Lower leg skin (tissue), 4 donors: ENCODE results near the gene OSBPL3. TPM values are rescaled to one million over a fixed set of nuclear protein-coding genes. Genes with fewer than 3 reads are reported as not detected.

Source experiments
- DNase-seq, 2 donors: peaks; one replicate each; pipeline ENCODE4 v3.0.0-alpha.2; 2019; ENCODE audit warnings: low spot score in 2 of 2
- H3K4me3 ChIP-seq: fragments of 200-600 bp; sonication (generic); 2 replicates; pipeline ENCODE4 v1.5.1; 2017; ENCODE audit warnings: mild to moderate bottlenecking, low read depth; ENCODE audit not compliant: poor library complexity, severe bottlenecking
- POLR2A ChIP-seq, 2 donors: fragments of 450-650 bp; IDR thresholded peaks; one replicate each; pipeline ENCODE4 v1.6.1; 2016 to 2017; ENCODE audit warnings: antibody characterized with exemption in 2 of 2, mild to moderate bottlenecking in 1 of 2, moderate library complexity in 1 of 2
- WGBS, 2 donors: methylation state at CpG; one replicate each; pipeline ENCODE4 v1.1.5; 2018; 5-methylcytosine and 5-hydroxymethylcytosine counted together
- intact Hi-C: fragments of 100-400 bp; cut with DNase I; formaldehyde crosslinking; loops from one replicate; pipeline ENCODE4 v1.15.0; 2023; ENCODE audit warnings: low total_unique reads
- total RNA-seq, 4 donors: library from RNA; depleted of rRNA; stranded (reverse); fragments of >200 nt; gene quantifications; one replicate each; pipeline ENCODE4 v1.1.0, GENCODE V29; 2016
- TF ChIP-seq, protein P1 (sequence below), 3 donors: fragments of 450-650 bp; IDR thresholded peaks; one replicate each; pipeline ENCODE4 v1.5.1; 2016; ENCODE audit warnings: antibody characterized with exemption in 3 of 3, mild to moderate bottlenecking in 3 of 3, moderate library complexity in 2 of 3

The OSBPL3 gene
- total RNA-seq, 4 donors from 2014 or later: 21.9 to 40.3 (median 23.7) TPM

DNA sequence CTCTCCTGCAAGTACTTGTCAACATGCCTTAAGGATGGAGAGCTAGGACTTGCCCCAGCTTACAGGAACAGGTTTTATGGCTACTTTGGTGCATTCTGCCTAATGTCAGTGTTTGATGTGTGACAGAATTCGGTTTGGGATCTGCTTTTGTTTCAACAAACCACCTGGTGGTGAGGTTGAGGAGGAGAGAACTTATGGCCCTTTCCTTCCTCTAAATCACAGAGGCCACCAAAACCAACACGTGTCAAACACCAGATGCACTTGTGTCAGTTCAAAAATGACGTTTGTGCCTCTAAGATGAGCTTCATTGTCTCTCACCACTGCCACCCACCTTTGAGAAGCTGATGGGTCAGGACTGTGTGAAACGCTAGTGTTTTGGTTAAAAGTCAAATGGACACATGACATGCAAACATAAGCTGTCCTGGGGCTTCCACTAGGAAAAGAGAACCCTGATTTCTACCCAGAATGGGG lies 83.9 kb downstream of the OSBPL3 start:
- 26 to 34% methylated on average over 4 of the region's 4 CpGs for WGBS, 2 donors
- no peak overlapping the region for H3K4me3 ChIP-seq
- intact Hi-C loops: no loop called here
- DNase-seq: no peak
- TF ChIP-seq, protein P1, sequence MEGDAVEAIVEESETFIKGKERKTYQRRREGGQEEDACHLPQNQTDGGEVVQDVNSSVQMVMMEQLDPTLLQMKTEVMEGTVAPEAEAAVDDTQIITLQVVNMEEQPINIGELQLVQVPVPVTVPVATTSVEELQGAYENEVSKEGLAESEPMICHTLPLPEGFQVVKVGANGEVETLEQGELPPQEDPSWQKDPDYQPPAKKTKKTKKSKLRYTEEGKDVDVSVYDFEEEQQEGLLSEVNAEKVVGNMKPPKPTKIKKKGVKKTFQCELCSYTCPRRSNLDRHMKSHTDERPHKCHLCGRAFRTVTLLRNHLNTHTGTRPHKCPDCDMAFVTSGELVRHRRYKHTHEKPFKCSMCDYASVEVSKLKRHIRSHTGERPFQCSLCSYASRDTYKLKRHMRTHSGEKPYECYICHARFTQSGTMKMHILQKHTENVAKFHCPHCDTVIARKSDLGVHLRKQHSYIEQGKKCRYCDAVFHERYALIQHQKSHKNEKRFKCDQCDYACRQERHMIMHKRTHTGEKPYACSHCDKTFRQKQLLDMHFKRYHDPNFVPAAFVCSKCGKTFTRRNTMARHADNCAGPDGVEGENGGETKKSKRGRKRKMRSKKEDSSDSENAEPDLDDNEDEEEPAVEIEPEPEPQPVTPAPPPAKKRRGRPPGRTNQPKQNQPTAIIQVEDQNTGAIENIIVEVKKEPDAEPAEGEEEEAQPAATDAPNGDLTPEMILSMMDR (IDR thresholded peaks at IDR 0.05): no peak
- TF ChIP-seq POLR2A (IDR thresholded peaks at IDR 0.05): no peak

DNA sequence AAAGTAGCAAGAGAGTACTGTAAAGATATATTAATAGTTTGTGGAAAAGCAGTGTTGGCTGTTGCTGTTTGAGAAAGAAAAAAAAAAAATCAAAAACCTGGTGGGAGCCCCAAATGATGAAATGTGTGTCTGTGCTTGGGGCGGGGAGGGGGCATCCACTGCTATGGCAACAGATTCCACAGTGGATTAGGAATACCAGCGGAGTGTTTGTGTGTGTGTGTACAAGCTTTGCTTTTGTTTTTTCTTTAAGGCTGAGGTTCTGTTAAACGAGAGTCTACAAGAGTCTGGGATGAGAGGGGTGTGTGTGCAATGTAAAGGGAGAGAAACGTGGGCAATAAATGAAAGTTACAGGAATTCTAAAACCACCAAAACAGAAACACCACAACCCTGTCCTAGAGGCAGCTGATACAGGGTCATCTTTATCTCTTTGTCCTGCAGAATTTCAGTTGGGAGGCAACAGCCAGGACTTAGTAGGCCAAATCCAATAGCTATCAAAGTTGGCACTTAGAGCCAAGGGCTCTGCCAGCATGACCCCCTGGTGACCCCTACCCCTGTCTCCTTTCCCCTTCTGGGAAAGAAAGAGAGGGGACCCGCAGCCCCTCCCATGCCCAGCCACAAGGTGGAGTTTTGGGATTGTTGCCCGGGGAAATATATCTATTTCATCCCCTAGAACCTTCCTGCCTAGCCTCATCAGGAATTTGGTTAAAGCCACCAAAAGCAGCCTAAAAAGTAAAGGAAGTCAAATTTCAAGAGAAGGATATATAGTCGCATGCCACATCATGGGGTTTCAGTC lies 85.4 kb downstream of the OSBPL3 start:
- DNase-seq: no peak
- H3K4me3 ChIP-seq: no peak overlapping the region
- TF ChIP-seq, protein P1 (IDR thresholded peaks at IDR 0.05): no peak
- no peak for TF ChIP-seq POLR2A (IDR thresholded peaks at IDR 0.05)
- WGBS, 2 donors: 73 to 79% methylated on average over 7 of the region's 7 CpGs
- intact Hi-C loops: no loop called here

DNA sequence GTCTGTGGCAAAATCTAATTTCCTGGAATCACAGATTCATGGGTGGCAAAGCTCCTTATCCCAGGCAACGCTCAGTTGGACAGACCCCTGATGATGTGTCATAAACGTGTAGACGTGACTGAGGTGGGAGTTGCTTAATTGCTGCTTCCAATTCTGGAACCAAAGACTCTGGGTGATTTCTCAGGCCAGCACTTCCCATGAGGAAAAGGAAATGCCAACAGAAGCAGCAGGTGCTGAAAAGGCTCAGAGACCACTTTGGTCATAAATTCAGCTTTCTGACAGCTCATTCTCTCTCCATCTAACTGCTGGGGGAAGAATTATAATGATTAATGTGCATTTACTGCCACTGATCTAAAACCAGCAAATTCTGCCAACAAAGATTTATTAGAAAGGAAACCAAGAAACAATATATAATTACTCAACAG lies 88.7 kb downstream of the OSBPL3 start:
- 51 to 57% methylated on average over 3 of the region's 3 CpGs for WGBS, 2 donors

DNA sequence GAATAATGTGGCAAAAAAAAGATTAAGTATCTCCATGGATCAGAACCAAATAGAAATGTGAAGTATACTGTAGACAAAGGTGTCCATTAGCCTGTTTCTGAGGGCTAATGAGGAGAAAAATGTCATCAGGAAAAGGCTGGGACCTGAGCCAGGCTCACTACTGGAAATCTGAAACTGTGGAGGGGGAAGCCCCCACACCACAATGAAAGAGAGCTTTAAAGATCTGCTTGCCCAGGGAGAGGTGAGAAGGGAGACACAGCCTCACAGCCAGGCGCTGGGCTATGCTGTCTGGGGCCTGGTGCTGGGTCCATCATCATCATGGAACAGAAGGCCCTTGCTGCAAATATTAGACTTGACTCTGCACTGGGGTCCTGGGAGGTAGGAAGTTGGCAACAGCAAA lies 90.4 kb downstream of the OSBPL3 start:
- TF ChIP-seq POLR2A (IDR thresholded peaks at IDR 0.05): no peak
- TF ChIP-seq, protein P1 (IDR thresholded peaks at IDR 0.05): no peak
- no peak for DNase-seq
- WGBS, 2 donors: 89 to 93% methylated on average over 1 of the region's 1 CpG
- intact Hi-C loops: no loop called here
- H3K4me3 ChIP-seq: no peak overlapping the region

More for the DNA sequence above, 88.7 kb downstream of the OSBPL3 start:
- intact Hi-C loops: no loop called here
- no peak overlapping the region for H3K4me3 ChIP-seq
- TF ChIP-seq, protein P1 (IDR thresholded peaks at IDR 0.05): no peak
- no peak for TF ChIP-seq POLR2A (IDR thresholded peaks at IDR 0.05)
- DNase-seq: no peak

DNA sequence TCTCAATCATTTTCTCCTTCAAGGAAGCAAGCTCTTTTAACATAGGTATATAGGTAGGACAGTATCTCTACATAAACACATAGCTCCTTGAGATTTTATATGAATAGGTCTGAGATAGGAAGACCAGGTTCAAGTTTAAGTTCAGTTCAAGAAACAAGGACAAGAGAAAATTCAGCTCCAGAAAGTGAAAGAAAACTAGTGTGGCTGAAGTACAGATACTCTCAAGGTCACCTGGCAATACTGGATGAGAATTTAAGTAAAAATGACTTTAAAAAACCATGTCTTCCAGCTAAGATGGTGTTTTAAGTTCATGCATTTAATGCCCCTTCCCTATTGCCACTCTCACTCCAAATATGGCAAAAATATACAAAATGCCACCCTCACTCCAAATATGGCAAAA lies 91.3 kb downstream of the OSBPL3 start:
- TF ChIP-seq, protein P1 (IDR thresholded peaks at IDR 0.05): no peak
- TF ChIP-seq POLR2A (IDR thresholded peaks at IDR 0.05): no peak
- intact Hi-C loops: no loop called here
- H3K4me3 ChIP-seq: no peak overlapping the region
- DNase-seq: no peak
